Liver (tissue), 3 donors: ENCODE results near the gene OR5AR1.

ENCODE experiments used
- CTCF ChIP-seq: fragments of 150-350 bp; IDR thresholded peaks from 2 replicates; pipeline ENCODE4 v1.5.1; 2017; ENCODE audit warnings: improper control_type of control experiment, low read depth, low read length; ENCODE audit not compliant: missing input control
- GABPA ChIP-seq, 2 donors: IDR thresholded peaks in 1 of 2; conservative IDR thresholded peaks in 1 of 2; 2 replicates each; pipeline ENCODE4 v1.6.1; 2016; ENCODE audit warnings: antibody characterized with exemption in 2 of 2, mild to moderate bottlenecking in 1 of 2, moderate library complexity in 1 of 2
- HNF4G ChIP-seq: IDR thresholded peaks from 2 replicates; pipeline ENCODE4 v1.6.1; 2016; ENCODE audit warnings: antibody characterized with exemption
- MAX ChIP-seq: IDR thresholded peaks from 2 replicates; pipeline ENCODE4 v1.6.1; 2016; ENCODE audit warnings: antibody characterized with exemption
- YY1 ChIP-seq: IDR thresholded peaks from 2 replicates; pipeline ENCODE4 v1.6.1; 2016; ENCODE audit warnings: antibody characterized with exemption, mild to moderate bottlenecking
- donor health status: healthy.
- donor health status: healthy.

GRCh38 chr11:56659755-56660154 is 3.7 kb upstream of the OR5AR1 start:
- TF ChIP-seq CTCF, result no peak
- TF ChIP-seq YY1, result no peak
- TF ChIP-seq GABPA (IDR thresholded peaks at IDR 0.05 in 1 of 2, conservative IDR thresholded peaks at IDR 0.05 in 1 of 2), result no peak
- TF ChIP-seq MAX, result no peak
- no peak for TF ChIP-seq HNF4G
